Stimulated activated CD4-positive, alpha-beta T cell treated with anti-CD3 and anti-CD28 coated beads, Interleukin-4, amount 100 ng/mL, for 24 hours (primary cell): ENCODE results near the gene COLEC11.

Experiments used
- DNase-seq: peaks from one replicate; pipeline ENCODE4 v3.0.0-alpha.2; 2020

COLEC11 gene

GRCh38 chr2:3655871-3656761, 61.2 kb downstream of the COLEC11 start:
- no peak for DNase-seq

GRCh38 chr2:3656762-3657721, 62.1 kb downstream of the COLEC11 start:
- DNase-seq, result no peak

GRCh38 chr2:3657881-3658280, 63.0 kb downstream of the COLEC11 start, which contains the start of gene ALLC:
Gene ALLC, plus strand, starts transcription at chr2:3658200. Its CDS starts 12,958 bp downstream, at chr2:3671158.
- DNase-seq, result no peak

- no peak for DNase-seq
These were observed 64.8 kb downstream of the COLEC11 start for GRCh38 chr2:3659447-3660432.

- DNase-seq, result peak; percentile 9
These were observed 65.7 kb downstream of the COLEC11 start for GRCh38 chr2:3660640-3661039.

- no peak for DNase-seq
These were observed 66.3 kb downstream of the COLEC11 start for GRCh38 chr2:3661149-3661660.

- no peak for DNase-seq
These were observed 67.3 kb downstream of the COLEC11 start for GRCh38 chr2:3662239-3662638.

GRCh38 chr2:3664118-3664517, 69.2 kb downstream of the COLEC11 start:
- DNase-seq, result no peak

- no peak for DNase-seq
These were observed 70.0 kb downstream of the COLEC11 start for GRCh38 chr2:3664925-3665324.

- no peak for DNase-seq
These were observed 71.1 kb downstream of the COLEC11 start for GRCh38 chr2:3665886-3666612.

- no peak for DNase-seq
These were observed 71.7 kb downstream of the COLEC11 start for GRCh38 chr2:3666613-3666975.

- no peak for DNase-seq
These were observed 72.3 kb downstream of the COLEC11 start for GRCh38 chr2:3667151-3667631.

GRCh38 chr2:3669656-3670055, 74.7 kb downstream of the COLEC11 start:
- no peak for DNase-seq

- DNase-seq, result no peak
These were observed 75.5 kb downstream of the COLEC11 start for GRCh38 chr2:3670376-3670775.

- DNase-seq, result no peak
These were observed 76.0 kb downstream of the COLEC11 start for GRCh38 chr2:3670941-3671340.

- DNase-seq, result no peak
These were observed 78.2 kb downstream of the COLEC11 start for GRCh38 chr2:3672861-3673678.

- DNase-seq, result no peak
These were observed 79.3 kb downstream of the COLEC11 start for GRCh38 chr2:3674066-3674845.

GRCh38 chr2:3675687-3676086, 80.8 kb downstream of the COLEC11 start:
- no peak for DNase-seq

- DNase-seq, result no peak
These were observed 82.5 kb downstream of the COLEC11 start for GRCh38 chr2:3677436-3677835.
